ENCODE measurements around the gene MAD1L1.

DNA sequence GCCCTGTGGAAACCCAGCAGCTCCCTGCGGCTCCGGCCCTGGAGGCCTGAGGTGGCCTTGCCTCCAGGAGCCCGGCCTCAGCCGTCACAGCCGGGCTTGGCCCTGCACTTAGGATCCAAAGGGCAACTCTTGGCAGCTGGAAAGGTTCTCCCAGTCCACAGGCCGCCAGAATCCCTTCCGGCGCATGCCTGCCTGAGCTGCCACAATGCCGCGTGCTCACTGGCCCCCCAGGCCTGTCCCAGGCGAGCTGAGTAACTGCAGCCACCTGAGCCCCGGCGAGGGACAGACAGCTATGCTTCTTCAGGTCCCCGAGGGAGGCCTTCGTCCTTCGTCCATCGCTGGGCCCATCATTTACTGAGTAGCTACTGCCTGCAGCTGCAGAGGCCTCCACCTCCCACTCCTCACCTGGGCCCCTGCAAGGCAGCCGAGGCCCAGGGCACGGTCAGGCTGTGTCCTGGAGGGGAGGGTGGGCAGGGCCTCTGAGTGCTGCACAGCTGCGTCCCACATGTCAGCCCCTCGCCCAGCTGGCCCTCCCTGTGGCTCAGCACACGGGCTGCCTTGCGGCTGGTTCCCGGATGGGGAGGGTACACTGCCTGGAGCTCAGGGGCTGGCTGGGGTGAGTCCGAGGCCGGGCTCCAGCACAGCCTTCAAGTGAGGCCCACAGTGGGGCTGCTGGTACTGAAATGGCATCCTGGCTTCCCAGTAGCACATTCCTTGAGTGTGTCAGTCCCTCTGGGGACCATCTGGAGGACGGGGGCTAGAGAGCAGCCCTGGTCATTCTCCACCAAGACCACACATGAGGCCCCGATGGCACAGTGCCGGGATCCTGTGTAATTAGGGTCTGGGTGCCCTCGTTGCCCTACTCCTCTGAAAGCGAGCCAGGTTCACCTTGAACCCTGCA lies 390.2 kb downstream of the MAD1L1 start:
- TF ChIP-seq, protein P1, sequence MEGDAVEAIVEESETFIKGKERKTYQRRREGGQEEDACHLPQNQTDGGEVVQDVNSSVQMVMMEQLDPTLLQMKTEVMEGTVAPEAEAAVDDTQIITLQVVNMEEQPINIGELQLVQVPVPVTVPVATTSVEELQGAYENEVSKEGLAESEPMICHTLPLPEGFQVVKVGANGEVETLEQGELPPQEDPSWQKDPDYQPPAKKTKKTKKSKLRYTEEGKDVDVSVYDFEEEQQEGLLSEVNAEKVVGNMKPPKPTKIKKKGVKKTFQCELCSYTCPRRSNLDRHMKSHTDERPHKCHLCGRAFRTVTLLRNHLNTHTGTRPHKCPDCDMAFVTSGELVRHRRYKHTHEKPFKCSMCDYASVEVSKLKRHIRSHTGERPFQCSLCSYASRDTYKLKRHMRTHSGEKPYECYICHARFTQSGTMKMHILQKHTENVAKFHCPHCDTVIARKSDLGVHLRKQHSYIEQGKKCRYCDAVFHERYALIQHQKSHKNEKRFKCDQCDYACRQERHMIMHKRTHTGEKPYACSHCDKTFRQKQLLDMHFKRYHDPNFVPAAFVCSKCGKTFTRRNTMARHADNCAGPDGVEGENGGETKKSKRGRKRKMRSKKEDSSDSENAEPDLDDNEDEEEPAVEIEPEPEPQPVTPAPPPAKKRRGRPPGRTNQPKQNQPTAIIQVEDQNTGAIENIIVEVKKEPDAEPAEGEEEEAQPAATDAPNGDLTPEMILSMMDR (conservative IDR thresholded peaks at IDR 0.05), result no peak
- TF ChIP-seq ZFX (IDR thresholded peaks at IDR 0.05), result no peak

All from C4-2B (cell line).